ENCODE results near the gene NEK1. TPM values are rescaled to one million over a fixed set of nuclear protein-coding genes. Genes with fewer than 3 reads are reported as not detected.

Gene NEK1
- total and polyA plus RNA-seq, 2 donors (not counting 3 experiments of a cell fraction or from before 2014, with no cell fraction given) = 2.6 to 10.1 TPM

DNA sequence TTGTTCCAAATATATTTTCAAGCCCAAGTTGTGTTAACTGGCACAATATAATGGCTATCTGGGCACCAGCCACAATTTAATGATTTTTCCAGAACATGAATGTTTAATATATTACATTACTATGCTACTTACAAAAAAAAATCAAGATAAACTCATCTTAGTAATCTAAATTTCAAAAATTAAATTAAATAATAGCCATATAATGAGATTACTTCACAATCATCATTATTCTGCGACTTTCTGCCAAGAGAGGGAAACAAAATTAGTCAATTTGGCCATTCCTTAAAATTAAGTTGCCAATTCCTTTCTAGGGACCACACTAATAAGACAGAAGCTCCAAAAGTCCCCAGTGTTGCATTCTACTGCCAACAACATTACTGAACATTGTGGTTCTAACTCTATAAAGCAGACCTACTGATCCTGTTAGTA, 7.5 kb downstream of the NEK1 start:
- CTCF ChIA-PET = interaction anchor here (1.4 kb wide), 1 partner anchor 15 kb away, joined by 4 read pairs; the partner anchor contains the start of gene CLCN3
- H3K9me1 ChIP-seq (replicated peaks; ENCODE audit: control insufficient read depth, extremely low read depth, insufficient read depth, low read length) = no peaks in the 10 kb centered on the region
- H3K4me2 ChIP-seq (ENCODE audit: insufficient read depth, low read length) = no peak overlapping the region
- dilution Hi-C loops (cut with MboI; ENCODE audit: extremely low pct_ligation_motif_present, low sequenced_read_pairs) = no loop called here
- no peak overlapping the region for H3K4me3 ChIP-seq (replicated peaks in 1 of 3; ENCODE audit: insufficient read depth in 1 of 3, low read depth in 1 of 3, low read length in 3 of 3)
- DNase-seq (ENCODE audit: low read depth, low spot score) = no peak
- H3K9me3 ChIP-seq (replicated peaks; ENCODE audit: control insufficient read depth, insufficient read depth, low read length) = no peaks in the 10 kb centered on the region
- FAIRE-seq = no peak
- H3K79me2 ChIP-seq (ENCODE audit: control insufficient read depth, insufficient read depth, low read length) = no peaks in the 10 kb centered on the region
- TF ChIP-seq POLR2AphosphoS5 (IDR thresholded peaks at IDR 0.05; ENCODE audit: insufficient read depth, low read depth, low read length) (no peak), JUN (IDR thresholded peaks at IDR 0.05; ENCODE audit: borderline replicate concordance, insufficient read depth, insufficient read length, low read depth) (no peak), EZH2 (IDR thresholded peaks at IDR 0.05; ENCODE audit: borderline replicate concordance, low read depth, low read length, severe bottlenecking) (no peak), MYC (IDR thresholded peaks at IDR 0.05; ENCODE audit: low read depth, low read length) (no peak), FOS (IDR thresholded peaks at IDR 0.05; ENCODE audit: borderline replicate concordance, insufficient read depth, low read length) (no peak), GATA2 (IDR thresholded peaks at IDR 0.05; ENCODE audit: insufficient read depth, insufficient read length, low read depth, low read length) (no peak), POLR2A (IDR thresholded peaks at IDR 0.05; ENCODE audit: low read depth, low read length) (no peak)
- TF ChIP-seq, protein P1, sequence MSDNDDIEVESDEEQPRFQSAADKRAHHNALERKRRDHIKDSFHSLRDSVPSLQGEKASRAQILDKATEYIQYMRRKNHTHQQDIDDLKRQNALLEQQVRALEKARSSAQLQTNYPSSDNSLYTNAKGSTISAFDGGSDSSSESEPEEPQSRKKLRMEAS (IDR thresholded peaks at IDR 0.05; ENCODE audit: insufficient read depth, insufficient read length) = no peak
- TF ChIP-seq, protein P2, sequence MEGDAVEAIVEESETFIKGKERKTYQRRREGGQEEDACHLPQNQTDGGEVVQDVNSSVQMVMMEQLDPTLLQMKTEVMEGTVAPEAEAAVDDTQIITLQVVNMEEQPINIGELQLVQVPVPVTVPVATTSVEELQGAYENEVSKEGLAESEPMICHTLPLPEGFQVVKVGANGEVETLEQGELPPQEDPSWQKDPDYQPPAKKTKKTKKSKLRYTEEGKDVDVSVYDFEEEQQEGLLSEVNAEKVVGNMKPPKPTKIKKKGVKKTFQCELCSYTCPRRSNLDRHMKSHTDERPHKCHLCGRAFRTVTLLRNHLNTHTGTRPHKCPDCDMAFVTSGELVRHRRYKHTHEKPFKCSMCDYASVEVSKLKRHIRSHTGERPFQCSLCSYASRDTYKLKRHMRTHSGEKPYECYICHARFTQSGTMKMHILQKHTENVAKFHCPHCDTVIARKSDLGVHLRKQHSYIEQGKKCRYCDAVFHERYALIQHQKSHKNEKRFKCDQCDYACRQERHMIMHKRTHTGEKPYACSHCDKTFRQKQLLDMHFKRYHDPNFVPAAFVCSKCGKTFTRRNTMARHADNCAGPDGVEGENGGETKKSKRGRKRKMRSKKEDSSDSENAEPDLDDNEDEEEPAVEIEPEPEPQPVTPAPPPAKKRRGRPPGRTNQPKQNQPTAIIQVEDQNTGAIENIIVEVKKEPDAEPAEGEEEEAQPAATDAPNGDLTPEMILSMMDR (IDR thresholded peaks at IDR 0.05; ENCODE audit: extremely low read depth in 1 of 2, insufficient read depth in 1 of 2, low read depth in 1 of 2, low read length in 2 of 2) = no peak
- no peaks in the 10 kb centered on the region for H4K20me1 ChIP-seq (replicated peaks; ENCODE audit: control insufficient read depth, extremely low read depth, insufficient read depth, low read length)
- H2AFZ ChIP-seq (ENCODE audit: low read depth, low read length) = no peak overlapping the region
- H3K9ac ChIP-seq (replicated peaks; ENCODE audit: extremely low read depth, insufficient read depth, low read length) = no peak overlapping the region
- POLR2A ChIA-PET = no interaction called here
- no peaks in the 10 kb centered on the region for H3K36me3 ChIP-seq (ENCODE audit: control insufficient read depth in 2 of 2, extremely low read depth in 1 of 2, insufficient read depth in 2 of 2, low read length in 2 of 2)
- intact Hi-C loops (cut with micrococcal nuclease) = no loop called here
- BruUV-seq (replicated peaks) = no TSS peak
- H3K27ac ChIP-seq (ENCODE audit: insufficient read depth, low read depth, low read length) = no peak overlapping the region
- no peaks in the 10 kb centered on the region for H3K27me3 ChIP-seq (ENCODE audit: control insufficient read depth in 2 of 2, insufficient read depth in 2 of 2, low read length in 2 of 2)
- H3K4me1 ChIP-seq (ENCODE audit: control insufficient read depth, extremely low read depth, insufficient read depth, low read length) = peaks cover 4% of the 10 kb centered on the region

All from endothelial cell of umbilical vein (primary cell).